Suppressor macrophage treated with lipopolysaccharide for 1 hour (primary cell): Measurements from ENCODE around the gene ETV6.

Experiments used
- DNase-seq, 3 donors: peaks; one replicate each; pipeline ENCODE4 v3.0.0-alpha.2; 2020 to 2022

Gene ETV6

GRCh38 chr12:11743423-11744409 is 94.2 kb downstream of the ETV6 start:
- DNase-seq: no peak

GRCh38 chr12:11744410-11744801 is 94.9 kb downstream of the ETV6 start:
- no peak for DNase-seq

- DNase-seq: peak; percentile 41 to 66 (median 44)
These were observed 95.6 kb downstream of the ETV6 start for GRCh38 chr12:11745113-11745512.

GRCh38 chr12:11746024-11746771 is 96.7 kb downstream of the ETV6 start:
- peak; percentile 87 to 98 (median 94) for DNase-seq

- DNase-seq: no peak
These were observed 97.7 kb downstream of the ETV6 start for GRCh38 chr12:11746940-11747716.

- no peak for DNase-seq
These were observed 98.5 kb downstream of the ETV6 start for GRCh38 chr12:11747969-11748368.

GRCh38 chr12:11748903-11749302 is 99.4 kb downstream of the ETV6 start:
- peak in 2 of 3 donors; percentile 48 to 53 for DNase-seq

- peak; percentile 92 to 99 (median 96) for DNase-seq
These were observed 100.6 kb downstream of the ETV6 start for GRCh38 chr12:11749943-11750690.

GRCh38 chr12:11752403-11753149 is 103.1 kb downstream of the ETV6 start:
- DNase-seq: peak; percentile 60 to 79 (median 75)

- DNase-seq: no peak
These were observed 103.7 kb downstream of the ETV6 start for GRCh38 chr12:11753150-11753499.

- no peak for DNase-seq
These were observed 104.4 kb downstream of the ETV6 start for GRCh38 chr12:11753826-11754225.

GRCh38 chr12:11754256-11754655 is 104.8 kb downstream of the ETV6 start:
- no peak for DNase-seq

GRCh38 chr12:11755302-11755930 is 105.9 kb downstream of the ETV6 start:
- peak; percentile 51 to 71 (median 64) for DNase-seq

GRCh38 chr12:11756022-11756421 is 106.5 kb downstream of the ETV6 start:
- DNase-seq: no peak

- DNase-seq: no peak
These were observed 107.0 kb downstream of the ETV6 start for GRCh38 chr12:11756523-11756922.

GRCh38 chr12:11757095-11757494 is 107.6 kb downstream of the ETV6 start:
- no peak for DNase-seq

- DNase-seq: no peak
These were observed 108.1 kb downstream of the ETV6 start for GRCh38 chr12:11757531-11757930.

GRCh38 chr12:11758087-11758486 is 108.6 kb downstream of the ETV6 start:
- no peak for DNase-seq

GRCh38 chr12:11758510-11759493 is 109.3 kb downstream of the ETV6 start:
- DNase-seq: peak; percentile 63 to 82 (median 65)

GRCh38 chr12:11759494-11759878 is 110.0 kb downstream of the ETV6 start:
- DNase-seq: peak in 2 of 3 donors; percentile 51 to 72
